ENCODE data around the gene CISD3. TPM values are rescaled to one million over a fixed set of nuclear protein-coding genes. Genes with fewer than 3 reads are reported as not detected.
A peak's percentile ranks its signal among the peaks of the same experiment; 100 is the strongest.

The CISD3 gene
- total RNA-seq, 4 donors from 2014 or later = 6.8 to 12.7 (median 10.1) TPM

DNA sequence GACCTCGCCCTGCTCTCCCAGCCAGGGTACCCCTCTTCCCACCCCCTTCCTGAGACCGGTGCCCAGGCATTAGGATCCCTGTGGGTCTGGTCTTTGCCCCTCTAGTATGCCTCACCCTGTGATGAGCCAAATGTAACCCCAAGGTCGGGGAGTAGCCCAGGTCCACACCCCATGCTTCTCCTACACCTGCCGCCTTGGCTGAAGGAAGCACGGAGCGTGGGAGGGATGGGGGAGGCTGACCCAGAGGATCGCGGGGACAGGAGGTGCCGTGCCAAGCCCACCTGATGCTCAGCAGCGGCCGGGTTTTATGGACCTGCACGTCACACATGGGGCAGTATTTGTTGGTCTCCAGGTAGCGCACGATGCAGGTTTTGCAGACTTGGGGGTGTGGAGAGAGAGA, 9.2 kb downstream of the CISD3 start:
- TF ChIP-seq, protein P1, sequence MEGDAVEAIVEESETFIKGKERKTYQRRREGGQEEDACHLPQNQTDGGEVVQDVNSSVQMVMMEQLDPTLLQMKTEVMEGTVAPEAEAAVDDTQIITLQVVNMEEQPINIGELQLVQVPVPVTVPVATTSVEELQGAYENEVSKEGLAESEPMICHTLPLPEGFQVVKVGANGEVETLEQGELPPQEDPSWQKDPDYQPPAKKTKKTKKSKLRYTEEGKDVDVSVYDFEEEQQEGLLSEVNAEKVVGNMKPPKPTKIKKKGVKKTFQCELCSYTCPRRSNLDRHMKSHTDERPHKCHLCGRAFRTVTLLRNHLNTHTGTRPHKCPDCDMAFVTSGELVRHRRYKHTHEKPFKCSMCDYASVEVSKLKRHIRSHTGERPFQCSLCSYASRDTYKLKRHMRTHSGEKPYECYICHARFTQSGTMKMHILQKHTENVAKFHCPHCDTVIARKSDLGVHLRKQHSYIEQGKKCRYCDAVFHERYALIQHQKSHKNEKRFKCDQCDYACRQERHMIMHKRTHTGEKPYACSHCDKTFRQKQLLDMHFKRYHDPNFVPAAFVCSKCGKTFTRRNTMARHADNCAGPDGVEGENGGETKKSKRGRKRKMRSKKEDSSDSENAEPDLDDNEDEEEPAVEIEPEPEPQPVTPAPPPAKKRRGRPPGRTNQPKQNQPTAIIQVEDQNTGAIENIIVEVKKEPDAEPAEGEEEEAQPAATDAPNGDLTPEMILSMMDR (IDR thresholded peaks at IDR 0.05) = no peak
- TF ChIP-seq POLR2AphosphoS5 (IDR thresholded peaks at IDR 0.05) (no peak), POLR2A (IDR thresholded peaks at IDR 0.05) (no peak), EP300 (IDR thresholded peaks at IDR 0.05) (no peak)
- H3K36me3 ChIP-seq = peaks cover 44% of the 10 kb centered on the region
- peaks cover 36% of the 10 kb centered on the region for H3K4me1 ChIP-seq
- DNase-seq (ENCODE audit: low spot score in 2 of 2) = no peak
- H3K4me3 ChIP-seq = no peak overlapping the region
- H3K27me3 ChIP-seq = no peaks in the 10 kb centered on the region
- no peaks in the 10 kb centered on the region for H3K9me3 ChIP-seq
- 85% methylated on average over 14 of the region's 14 CpGs for WGBS
- no peak overlapping the region for H3K27ac ChIP-seq

DNA sequence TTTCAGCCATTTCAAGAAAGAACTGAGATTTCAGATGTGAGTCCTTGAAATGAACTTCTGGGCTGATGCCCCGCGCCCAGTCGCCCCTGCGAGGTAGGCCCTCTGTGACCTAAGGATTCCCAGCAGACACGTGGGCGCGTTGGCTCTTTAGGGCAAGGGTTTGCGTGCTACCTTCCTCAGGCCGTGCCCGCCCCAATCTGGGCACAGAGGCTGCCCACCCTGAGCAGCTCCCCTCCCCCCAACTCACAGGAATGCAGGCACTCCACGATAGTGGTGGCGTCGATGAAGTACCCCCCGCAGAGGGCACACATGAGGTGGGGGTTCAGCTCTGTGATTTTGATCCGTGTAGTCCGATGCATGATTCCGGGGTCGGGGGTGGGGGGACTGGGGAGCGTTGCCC, 9.9 kb downstream of the CISD3 start:
- Histone ChIP-seq H3K4me1 (peaks cover 35% of the 10 kb centered on the region), H3K36me3 (peaks cover 44% of the 10 kb centered on the region), H3K4me3 (no peak overlapping the region), H3K27me3 (no peaks in the 10 kb centered on the region), H3K9me3 (no peaks in the 10 kb centered on the region), H3K27ac (no peak overlapping the region)
- DNase-seq (ENCODE audit: low spot score in 2 of 2) = no peak
- TF ChIP-seq POLR2AphosphoS5 (IDR thresholded peaks at IDR 0.05) (no peak), POLR2A (IDR thresholded peaks at IDR 0.05) (no peak), EP300 (IDR thresholded peaks at IDR 0.05) (no peak)
- TF ChIP-seq, protein P1 (IDR thresholded peaks at IDR 0.05) = no peak
- WGBS = 91% methylated on average over 16 of the region's 19 CpGs

DNA sequence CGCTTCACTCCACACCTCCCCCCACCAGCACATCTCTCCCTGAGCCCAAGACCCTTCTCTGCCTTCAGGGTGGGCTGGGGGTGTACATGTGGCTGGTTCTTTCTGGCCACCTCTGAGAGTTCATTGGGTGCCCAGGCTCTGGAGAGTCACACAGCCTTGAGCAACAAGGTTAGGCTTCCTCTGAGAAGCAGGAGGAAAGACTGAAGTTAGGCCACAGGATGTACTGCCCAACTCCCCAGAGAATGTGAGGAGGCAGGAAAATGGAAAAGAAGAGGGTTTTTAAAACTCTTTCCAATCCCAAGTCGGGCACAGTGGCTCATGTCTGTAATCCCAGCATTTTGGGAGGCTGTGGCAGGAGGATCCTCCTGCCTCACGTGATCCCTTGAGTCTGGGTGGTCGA, 10.7 kb downstream of the CISD3 start:
- no peak for TF ChIP-seq POLR2AphosphoS5 (IDR thresholded peaks at IDR 0.05)
- no peak for TF ChIP-seq POLR2A (IDR thresholded peaks at IDR 0.05)
- no peak for TF ChIP-seq EP300 (IDR thresholded peaks at IDR 0.05)
- TF ChIP-seq, protein P1 (IDR thresholded peaks at IDR 0.05) = no peak
- H3K36me3 ChIP-seq = peaks cover 40% of the 10 kb centered on the region
- no peaks in the 10 kb centered on the region for H3K9me3 ChIP-seq
- WGBS = 86% methylated on average over 4 of the region's 4 CpGs
- H3K27me3 ChIP-seq = no peaks in the 10 kb centered on the region
- no peak overlapping the region for H3K4me3 ChIP-seq
- no peak overlapping the region for H3K27ac ChIP-seq
- H3K4me1 ChIP-seq = peaks cover 34% of the 10 kb centered on the region
- DNase-seq (ENCODE audit: low spot score in 2 of 2) = no peak

- peak overlapping the region; percentile 90 for H3K27ac ChIP-seq
- DNase-seq (ENCODE audit: low spot score in 2 of 2) = no peak
Observed at GRCh38 chr17:38741461-38741860, 11.3 kb downstream of the CISD3 start.

GRCh38 chr17:38741921-38742410, 11.8 kb downstream of the CISD3 start:
- Histone ChIP-seq H3K36me3 (peaks cover 30% of the 10 kb centered on the region), H3K27me3 (no peaks in the 10 kb centered on the region), H3K9me3 (no peaks in the 10 kb centered on the region), H3K27ac (peak overlapping the region; percentile 90), H3K4me1 (peaks cover 46% of the 10 kb centered on the region), H3K4me3 (no peak overlapping the region)
- DNase-seq (ENCODE audit: low spot score in 2 of 2) = peak in 1 of 2 donors; percentile 68
- 14% methylated on average over 7 of the region's 7 CpGs for WGBS
- TF ChIP-seq EP300 (IDR thresholded peaks at IDR 0.05) (no peak), POLR2A (IDR thresholded peaks at IDR 0.05) (no peak)

More at GRCh38 chr17:38741461-38741860, 11.3 kb downstream of the CISD3 start:
- H3K36me3 ChIP-seq = peaks cover 34% of the 10 kb centered on the region
- H3K9me3 ChIP-seq = no peaks in the 10 kb centered on the region
- no peak for TF ChIP-seq POLR2AphosphoS5 (IDR thresholded peaks at IDR 0.05)
- TF ChIP-seq, protein P1 (IDR thresholded peaks at IDR 0.05) = no peak
- H3K4me1 ChIP-seq = peaks cover 40% of the 10 kb centered on the region
- H3K4me3 ChIP-seq = no peak overlapping the region
- whole genome bisulfite sequencing = 50% methylated on average over 5 of the region's 5 CpGs
- no peaks in the 10 kb centered on the region for H3K27me3 ChIP-seq
